Ovary (tissue), 3 donors: ENCODE results near the gene DOCK2.

Experiments used
- CTCF ChIP-seq, 3 donors: fragments of 450-650 bp in 2 of 3; fragments of 200-600 bp in 1 of 3; IDR thresholded peaks; one replicate each; pipeline versions ENCODE4 v1.5.1 to v1.8.0; 2016 to 2022; ENCODE audit warnings: antibody characterized with exemption in 3 of 3, mild to moderate bottlenecking in 1 of 3
- POLR2A ChIP-seq: fragments of 450-650 bp; IDR thresholded peaks from one replicate; pipeline ENCODE4 v1.6.1; 2017; ENCODE audit warnings: antibody characterized with exemption, mild to moderate bottlenecking, moderate library complexity
- donor health status: DM: no; HTN: no; CAD: no.

DNA sequence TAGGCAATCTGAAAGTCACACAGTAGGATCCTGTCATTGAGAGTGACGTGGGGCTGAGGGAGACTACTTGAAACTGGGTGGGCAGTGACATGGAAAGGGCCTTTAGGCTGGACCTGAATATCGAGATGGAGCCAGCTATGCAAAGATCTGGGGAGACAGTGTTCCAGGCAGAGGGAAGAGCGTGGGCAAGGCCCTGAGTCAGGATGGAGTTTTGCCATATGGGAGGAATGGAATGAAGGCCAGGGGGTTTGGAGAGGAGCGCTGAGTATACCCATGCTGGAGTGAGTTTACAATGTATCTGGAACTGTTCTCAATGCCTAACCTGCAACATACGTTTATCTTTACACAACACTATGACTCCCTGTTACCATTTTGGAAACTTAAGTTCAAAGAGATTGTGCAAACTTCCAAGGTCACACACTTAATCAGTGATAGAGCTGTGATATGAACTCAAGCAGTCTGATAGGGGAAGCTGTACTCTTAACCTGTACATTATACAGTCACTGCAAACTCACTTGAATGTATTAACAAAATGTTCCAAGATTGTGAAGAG is 309.7 kb downstream of the DOCK2 start:
- TF ChIP-seq CTCF (IDR thresholded peaks at IDR 0.05): no peak
- TF ChIP-seq POLR2A: no peak
